NCI-H2227 treated with DMSO at 0.1 percent for 48 hours (cell line): Measurements from ENCODE around the gene CLEC16A.

Experiments used
- DNase-seq: peaks from one replicate; lab custom pipeline; 2025; lab: John Stamatoyannopoulos, UW

CLEC16A gene, protein sequence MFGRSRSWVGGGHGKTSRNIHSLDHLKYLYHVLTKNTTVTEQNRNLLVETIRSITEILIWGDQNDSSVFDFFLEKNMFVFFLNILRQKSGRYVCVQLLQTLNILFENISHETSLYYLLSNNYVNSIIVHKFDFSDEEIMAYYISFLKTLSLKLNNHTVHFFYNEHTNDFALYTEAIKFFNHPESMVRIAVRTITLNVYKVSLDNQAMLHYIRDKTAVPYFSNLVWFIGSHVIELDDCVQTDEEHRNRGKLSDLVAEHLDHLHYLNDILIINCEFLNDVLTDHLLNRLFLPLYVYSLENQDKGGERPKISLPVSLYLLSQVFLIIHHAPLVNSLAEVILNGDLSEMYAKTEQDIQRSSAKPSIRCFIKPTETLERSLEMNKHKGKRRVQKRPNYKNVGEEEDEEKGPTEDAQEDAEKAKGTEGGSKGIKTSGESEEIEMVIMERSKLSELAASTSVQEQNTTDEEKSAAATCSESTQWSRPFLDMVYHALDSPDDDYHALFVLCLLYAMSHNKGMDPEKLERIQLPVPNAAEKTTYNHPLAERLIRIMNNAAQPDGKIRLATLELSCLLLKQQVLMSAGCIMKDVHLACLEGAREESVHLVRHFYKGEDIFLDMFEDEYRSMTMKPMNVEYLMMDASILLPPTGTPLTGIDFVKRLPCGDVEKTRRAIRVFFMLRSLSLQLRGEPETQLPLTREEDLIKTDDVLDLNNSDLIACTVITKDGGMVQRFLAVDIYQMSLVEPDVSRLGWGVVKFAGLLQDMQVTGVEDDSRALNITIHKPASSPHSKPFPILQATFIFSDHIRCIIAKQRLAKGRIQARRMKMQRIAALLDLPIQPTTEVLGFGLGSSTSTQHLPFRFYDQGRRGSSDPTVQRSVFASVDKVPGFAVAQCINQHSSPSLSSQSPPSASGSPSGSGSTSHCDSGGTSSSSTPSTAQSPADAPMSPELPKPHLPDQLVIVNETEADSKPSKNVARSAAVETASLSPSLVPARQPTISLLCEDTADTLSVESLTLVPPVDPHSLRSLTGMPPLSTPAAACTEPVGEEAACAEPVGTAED

GRCh38 chr16:10944249-10945064, at the start of gene CLEC16A:
Gene CLEC16A, plus strand, starts transcription at chr16:10944564. Its CDS starts 154 bp downstream, at chr16:10944718.
- DNase-seq = peak; percentile 89

DNA sequence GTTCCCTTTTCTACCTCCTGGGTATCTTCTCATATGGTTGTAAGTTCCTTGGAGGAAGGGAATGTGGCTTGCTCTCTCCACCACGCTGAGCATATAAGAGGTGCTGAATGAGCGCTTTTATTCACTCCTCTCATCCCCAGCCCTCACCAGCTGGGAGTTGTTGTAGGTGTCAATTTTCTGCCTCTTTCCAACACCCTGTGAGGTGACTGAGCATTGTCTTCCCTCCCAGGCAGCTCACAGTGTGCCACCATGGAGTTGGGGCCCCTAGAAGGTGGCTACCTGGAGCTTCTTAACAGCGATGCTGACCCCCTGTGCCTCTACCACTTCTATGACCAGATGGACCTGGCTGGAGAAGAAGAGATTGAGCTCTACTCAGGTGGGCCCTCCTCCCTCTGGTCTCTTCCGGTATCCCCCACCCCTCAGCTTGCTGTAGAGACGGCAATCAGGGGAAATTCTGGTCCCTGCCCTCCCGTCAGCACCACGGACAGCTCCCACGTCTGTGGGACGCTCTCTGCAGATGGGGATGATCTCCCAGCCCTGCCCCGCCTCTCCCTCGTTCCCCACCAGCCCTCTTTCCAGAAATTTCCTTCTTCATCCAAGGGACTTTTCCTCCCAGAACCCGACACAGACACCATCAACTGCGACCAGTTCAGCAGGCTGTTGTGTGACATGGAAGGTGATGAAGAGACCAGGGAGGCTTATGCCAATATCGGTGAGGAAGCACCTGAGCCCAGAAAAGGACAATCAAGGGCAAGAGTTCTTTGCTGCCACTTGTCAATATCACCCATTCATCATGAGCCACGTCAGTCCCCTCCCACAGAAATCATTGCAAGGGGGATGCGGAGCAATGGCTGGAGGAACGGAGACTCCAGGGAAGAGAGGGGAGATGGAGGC, 49.1 kb upstream of the CLEC16A start:
- no peak for DNase-seq

DNA sequence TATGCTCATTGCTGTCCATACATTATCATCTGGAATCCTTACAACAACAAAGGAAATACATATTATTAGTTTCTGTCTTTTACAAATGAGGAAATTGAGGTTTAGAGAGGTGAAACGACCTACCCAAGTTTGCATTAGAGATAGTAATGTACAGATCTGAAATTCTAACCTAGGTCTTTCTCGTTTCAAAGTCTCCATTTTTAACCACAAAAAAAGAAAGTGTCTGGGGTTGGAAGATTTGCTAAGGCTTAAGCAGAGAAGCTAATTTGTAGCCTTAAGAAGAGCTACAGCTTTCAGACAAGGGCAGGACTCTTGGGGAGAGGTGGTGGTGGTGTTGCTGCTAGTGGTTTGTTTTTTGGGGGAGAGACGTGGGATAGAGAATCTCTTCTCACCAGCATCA, 48.2 kb upstream of the CLEC16A start:
- no peak for DNase-seq

- DNase-seq = no peak
Observed at GRCh38 chr16:10896723-10897122, 47.6 kb upstream of the CLEC16A start.

- DNase-seq = no peak
Observed at GRCh38 chr16:10897134-10897533, 47.2 kb upstream of the CLEC16A start.

- DNase-seq = no peak
Observed at GRCh38 chr16:10902999-10903398, 41.4 kb upstream of the CLEC16A start.

- no peak for DNase-seq
Observed at GRCh38 chr16:10906482-10906881, 37.9 kb upstream of the CLEC16A start.

DNA sequence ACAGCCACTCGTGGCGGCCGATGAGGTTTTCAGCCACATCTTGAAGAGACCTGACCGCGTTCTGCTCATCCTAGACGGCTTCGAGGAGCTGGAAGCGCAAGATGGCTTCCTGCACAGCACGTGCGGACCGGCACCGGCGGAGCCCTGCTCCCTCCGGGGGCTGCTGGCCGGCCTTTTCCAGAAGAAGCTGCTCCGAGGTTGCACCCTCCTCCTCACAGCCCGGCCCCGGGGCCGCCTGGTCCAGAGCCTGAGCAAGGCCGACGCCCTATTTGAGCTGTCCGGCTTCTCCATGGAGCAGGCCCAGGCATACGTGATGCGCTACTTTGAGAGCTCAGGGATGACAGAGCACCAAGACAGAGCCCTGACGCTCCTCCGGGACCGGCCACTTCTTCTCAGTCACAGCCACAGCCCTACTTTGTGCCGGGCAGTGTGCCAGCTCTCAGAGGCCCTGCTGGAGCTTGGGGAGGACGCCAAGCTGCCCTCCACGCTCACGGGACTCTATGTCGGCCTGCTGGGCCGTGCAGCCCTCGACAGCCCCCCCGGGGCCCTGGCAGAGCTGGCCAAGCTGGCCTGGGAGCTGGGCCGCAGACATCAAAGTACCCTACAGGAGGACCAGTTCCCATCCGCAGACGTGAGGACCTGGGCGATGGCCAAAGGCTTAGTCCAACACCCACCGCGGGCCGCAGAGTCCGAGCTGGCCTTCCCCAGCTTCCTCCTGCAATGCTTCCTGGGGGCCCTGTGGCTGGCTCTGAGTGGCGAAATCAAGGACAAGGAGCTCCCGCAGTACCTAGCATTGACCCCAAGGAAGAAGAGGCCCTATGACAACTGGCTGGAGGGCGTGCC, 37.2 kb upstream of the CLEC16A start:
- no peak for DNase-seq

- no peak for DNase-seq
Observed at GRCh38 chr16:10907757-10908045, 36.7 kb upstream of the CLEC16A start.

GRCh38 chr16:10911267-10911666, 33.1 kb upstream of the CLEC16A start:
- DNase-seq = no peak

DNA sequence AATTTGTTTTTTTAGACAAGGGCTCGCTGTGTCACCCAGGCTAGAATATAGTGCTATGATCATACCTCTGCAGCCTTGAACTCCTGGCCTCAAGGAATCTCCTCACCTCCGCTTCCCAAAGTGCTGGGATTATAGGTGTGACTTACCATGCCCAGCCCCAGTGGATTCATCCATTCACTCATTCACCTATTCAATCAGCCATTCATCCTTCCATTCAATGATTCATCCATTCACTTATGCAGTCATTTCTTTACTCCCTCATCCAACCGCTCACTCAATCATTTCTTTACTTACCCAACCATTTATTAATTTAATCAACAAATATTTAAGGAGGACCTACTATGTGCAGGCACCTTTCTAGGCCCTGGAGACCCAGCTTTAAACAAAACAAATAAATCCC, 27.8 kb upstream of the CLEC16A start:
- DNase-seq = no peak

- peak; percentile 69 for DNase-seq
Observed at GRCh38 chr16:10918294-10919002, 25.9 kb upstream of the CLEC16A start.

- DNase-seq = no peak
Observed at GRCh38 chr16:10919003-10919351, 25.4 kb upstream of the CLEC16A start.

DNA sequence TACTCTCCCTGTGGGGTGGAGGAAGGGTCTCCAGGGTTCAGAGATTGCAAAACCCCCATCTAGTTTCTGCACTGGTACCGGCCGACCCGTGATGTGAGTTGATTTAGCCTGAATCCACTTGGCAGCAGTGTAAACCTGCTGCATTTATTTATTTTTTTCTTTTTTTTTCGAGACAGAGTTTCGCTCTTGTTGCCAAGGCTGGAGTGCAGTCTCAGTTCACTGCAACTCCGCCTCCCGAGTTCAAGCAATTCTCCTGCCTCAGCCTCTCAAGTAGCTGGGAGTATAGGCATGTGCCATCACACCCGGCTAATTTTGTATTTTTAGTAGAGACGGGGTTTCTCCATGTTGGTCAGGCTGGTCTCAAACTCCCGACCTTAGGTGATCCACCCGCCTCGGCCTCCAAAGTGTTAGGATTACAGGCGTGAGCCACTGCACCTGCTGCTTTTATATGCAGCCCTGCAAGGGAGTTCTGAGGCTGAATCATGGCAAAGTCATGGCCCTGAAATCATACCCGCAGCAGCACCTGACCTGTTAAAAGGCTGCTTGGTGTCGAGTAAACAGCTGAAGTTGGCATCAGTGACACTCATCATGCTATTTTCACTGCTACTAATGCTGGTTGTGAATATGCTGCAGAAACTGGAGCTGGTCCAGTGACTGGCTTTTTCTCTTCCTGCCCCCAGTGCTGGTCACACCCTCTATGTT, 23.5 kb upstream of the CLEC16A start:
- no peak for DNase-seq

- no peak for DNase-seq
Observed at GRCh38 chr16:10921536-10922327, 22.6 kb upstream of the CLEC16A start.

GRCh38 chr16:10922328-10923145, 21.8 kb upstream of the CLEC16A start:
- no peak for DNase-seq

DNA sequence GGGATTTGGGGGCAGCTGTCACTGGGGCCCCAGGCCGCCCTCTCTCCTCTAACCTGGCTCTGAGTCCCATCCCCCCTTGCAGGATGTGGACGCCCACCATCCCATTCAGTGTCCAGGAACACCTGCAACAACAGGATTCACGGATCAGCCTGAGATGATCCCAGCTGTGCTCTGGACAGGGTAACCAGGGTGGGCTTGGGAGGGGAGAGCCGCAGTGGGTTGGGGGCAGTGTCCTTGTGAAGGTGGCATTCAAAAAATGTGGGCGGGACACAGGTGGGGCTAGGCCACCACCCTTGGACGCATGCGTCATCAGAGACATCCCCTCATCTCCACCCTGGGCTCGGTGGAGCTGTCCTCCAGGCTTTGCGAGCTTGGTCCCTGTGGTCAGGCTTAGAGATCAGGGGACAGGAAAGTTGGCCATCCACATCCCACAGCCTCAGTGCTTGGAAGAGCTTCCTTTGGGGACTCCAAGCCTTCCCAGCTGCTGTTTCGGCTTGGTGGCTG, 21.2 kb upstream of the CLEC16A start:
- DNase-seq = no peak
